ENCODE results near the gene ANK2.

DNA sequence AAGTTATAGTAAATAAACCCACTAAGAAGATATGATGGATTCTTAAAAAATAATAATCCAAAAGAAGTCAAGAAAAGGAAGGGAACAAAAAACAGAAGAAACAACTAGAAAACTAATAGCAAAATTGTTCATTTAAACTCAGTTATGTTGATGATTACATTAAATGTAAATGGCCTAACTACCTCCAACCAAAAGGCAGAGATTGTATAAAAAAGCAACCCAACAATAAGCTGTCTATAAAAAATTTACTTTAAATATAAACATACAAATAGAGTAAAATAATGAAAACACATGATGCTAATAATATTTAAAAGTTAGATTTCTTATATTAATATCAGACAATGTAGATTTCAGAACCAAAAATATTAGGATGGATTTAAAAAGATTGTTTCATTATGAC is 371.5 kb downstream of the ANK2 start:
- TF ChIP-seq, protein P1, sequence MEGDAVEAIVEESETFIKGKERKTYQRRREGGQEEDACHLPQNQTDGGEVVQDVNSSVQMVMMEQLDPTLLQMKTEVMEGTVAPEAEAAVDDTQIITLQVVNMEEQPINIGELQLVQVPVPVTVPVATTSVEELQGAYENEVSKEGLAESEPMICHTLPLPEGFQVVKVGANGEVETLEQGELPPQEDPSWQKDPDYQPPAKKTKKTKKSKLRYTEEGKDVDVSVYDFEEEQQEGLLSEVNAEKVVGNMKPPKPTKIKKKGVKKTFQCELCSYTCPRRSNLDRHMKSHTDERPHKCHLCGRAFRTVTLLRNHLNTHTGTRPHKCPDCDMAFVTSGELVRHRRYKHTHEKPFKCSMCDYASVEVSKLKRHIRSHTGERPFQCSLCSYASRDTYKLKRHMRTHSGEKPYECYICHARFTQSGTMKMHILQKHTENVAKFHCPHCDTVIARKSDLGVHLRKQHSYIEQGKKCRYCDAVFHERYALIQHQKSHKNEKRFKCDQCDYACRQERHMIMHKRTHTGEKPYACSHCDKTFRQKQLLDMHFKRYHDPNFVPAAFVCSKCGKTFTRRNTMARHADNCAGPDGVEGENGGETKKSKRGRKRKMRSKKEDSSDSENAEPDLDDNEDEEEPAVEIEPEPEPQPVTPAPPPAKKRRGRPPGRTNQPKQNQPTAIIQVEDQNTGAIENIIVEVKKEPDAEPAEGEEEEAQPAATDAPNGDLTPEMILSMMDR (IDR thresholded peaks at IDR 0.05): no peak
- TF ChIP-seq POLR2A (IDR thresholded peaks at IDR 0.05) (no peak), POLR2AphosphoS5 (IDR thresholded peaks at IDR 0.05) (no peak), EP300 (IDR thresholded peaks at IDR 0.05) (no peak)

All from upper lobe of left lung (tissue), 4 donors.